NAMALWA (cell line): ENCODE data around the gene KRT8.

ENCODE experiments used
- DNase-seq: peaks from one replicate; pipeline ENCODE4 v3.0.0-alpha.2; 2015; ENCODE audit warnings: low spot score

Gene KRT8

GRCh38 chr12:52847335-52848102 is 57.4 kb downstream of the KRT8 start:
- DNase-seq = no peak
